ENCODE results near the gene EEF1A2.

GRCh38 chr20:63529861-63530787 lies 31.2 kb upstream of the EEF1A2 start:
- TF ChIP-seq CTCF (IDR thresholded peaks at IDR 0.05) (no peak), POLR2A (IDR thresholded peaks at IDR 0.05) (no peak)

All from uterus (tissue), 2 donors.